HG02588 (cell line): Measurements from ENCODE around the gene ENDOU.

Experiments
- ATAC-seq: cut with Tn5 transposase; IDR thresholded peaks from one replicate; pipeline ENCODE4 v1.9.1; 2021; ENCODE audit warnings: mild to moderate bottlenecking, moderate library complexity; ENCODE audit not compliant: unreplicated experiment

The ENDOU gene

GRCh38 chr12:47757840-47758583 is 32.7 kb upstream of the ENDOU start:
- ATAC-seq = no peak

- ATAC-seq = no peak
These were observed 32.1 kb upstream of the ENDOU start for GRCh38 chr12:47757364-47757839.

- peak; percentile 71 for ATAC-seq
These were observed 30.6 kb upstream of the ENDOU start for GRCh38 chr12:47755655-47756562.

GRCh38 chr12:47754881-47755280 is 29.6 kb upstream of the ENDOU start:
- no peak for ATAC-seq

- no peak for ATAC-seq
These were observed 28.8 kb upstream of the ENDOU start for GRCh38 chr12:47754126-47754525.

DNA sequence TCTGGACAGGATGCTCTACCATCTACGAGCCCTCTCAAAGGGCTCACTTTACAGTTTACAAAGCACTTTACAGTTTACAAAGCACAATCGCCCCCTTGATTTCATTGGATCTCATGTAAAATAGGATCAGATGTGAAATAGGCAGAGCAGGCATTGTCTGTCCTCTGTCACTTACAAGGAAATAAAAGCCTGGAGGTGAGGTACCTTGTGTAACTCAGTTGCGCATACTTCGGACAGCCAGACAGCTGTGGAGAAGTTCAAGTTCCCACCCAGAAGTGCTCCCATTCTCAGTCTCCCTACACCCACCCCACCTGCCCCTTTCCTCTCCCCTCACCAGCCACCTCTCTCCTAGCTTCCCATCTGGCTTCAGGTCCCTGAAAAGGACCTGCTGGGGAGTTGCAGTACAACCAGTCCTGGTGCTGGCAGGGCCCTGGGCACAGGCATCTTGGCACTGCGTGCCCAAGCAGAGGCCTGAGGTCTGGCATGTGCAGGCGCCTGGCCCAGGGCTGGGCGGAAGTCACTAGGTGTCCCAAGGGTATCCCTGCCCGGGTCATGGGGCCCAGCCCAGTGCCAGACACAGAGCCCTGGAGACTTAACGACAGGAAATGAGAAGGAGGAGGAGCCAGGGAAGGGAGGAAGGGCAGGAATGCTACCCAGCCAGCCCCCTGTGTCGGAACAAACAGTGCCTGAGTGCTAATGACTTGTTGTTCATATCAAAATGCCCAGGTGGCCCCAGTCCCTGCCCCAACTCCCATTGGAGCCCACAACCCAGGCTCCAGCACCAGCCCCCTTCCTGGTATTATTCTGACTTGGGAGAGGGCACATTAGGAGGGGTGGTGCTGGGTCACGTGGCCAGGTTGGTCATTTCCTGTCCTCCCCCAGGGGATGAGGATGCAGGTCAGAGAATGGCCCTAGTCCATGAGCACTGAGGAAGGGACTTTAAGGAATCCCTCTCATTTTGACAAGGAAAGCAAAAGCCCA is 28.0 kb upstream of the ENDOU start:
- no peak for ATAC-seq

DNA sequence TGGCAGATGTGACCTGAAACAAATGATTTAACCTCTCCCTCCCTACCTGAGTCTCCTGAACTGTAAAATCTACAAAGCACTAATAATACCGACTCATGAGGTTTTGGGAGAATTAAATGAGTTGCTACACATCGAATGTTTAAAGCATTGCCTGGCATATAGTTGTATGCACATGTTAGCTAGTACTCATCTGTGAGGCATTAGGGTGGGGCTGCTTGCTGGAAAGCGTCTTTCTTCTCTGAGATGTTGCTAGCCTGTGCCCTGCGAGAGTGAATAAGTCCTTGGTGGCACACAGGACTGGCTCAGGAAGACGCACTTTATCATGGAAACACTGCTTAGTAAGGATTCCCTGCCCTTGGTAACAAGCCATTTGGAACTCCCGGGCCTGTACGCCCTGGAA is 27.3 kb upstream of the ENDOU start:
- ATAC-seq = no peak

- no peak for ATAC-seq
These were observed 26.8 kb upstream of the ENDOU start for GRCh38 chr12:47752121-47752520.

GRCh38 chr12:47751561-47751960 is 26.3 kb upstream of the ENDOU start:
- ATAC-seq = no peak

- no peak for ATAC-seq
These were observed 25.7 kb upstream of the ENDOU start for GRCh38 chr12:47750916-47751470.

DNA sequence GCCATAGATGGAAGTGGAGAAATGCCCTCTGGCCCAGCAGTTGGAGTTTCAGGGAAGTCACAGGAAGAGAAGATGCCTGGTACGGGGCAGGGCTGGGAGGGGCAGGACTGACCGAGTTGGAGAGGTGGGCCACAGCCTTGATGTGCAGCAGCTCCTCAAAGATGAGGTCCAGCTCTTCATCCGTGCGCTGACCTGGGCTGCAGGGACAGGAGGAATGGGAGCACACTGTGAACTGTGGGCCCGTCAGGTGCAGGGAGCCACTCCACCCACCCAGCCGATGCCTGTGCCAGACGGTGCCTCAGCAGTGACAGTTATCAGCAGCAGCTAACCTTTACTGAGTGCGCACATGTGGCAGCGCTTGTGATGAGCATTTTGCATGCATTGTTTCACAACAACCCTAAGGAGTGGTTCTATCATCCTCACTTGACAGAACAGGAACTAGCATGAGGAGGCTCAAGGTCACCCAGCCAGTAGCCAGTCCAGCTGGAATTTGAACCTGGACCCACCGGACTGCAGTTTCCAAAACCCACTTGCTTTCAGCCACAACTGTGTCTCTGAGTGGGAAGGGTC is 25.0 kb upstream of the ENDOU start:
- ATAC-seq = no peak

- no peak for ATAC-seq
These were observed 23.6 kb upstream of the ENDOU start for GRCh38 chr12:47748899-47749298.

DNA sequence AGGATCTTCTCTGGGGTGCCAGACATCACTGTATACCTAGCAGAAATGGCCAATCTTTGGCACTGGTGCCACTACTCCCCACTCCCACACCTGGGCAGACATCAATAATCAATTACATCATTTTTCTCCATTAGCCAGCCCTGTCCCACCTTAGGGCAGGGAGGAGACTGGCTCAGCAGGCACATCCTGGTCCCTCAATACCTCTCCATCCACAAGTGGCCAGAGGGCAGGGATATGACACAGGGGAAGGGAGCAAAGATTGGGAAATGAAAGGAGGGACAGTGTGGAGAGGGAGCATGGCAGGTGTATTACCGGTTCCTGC is 23.2 kb upstream of the ENDOU start:
- ATAC-seq = no peak

DNA sequence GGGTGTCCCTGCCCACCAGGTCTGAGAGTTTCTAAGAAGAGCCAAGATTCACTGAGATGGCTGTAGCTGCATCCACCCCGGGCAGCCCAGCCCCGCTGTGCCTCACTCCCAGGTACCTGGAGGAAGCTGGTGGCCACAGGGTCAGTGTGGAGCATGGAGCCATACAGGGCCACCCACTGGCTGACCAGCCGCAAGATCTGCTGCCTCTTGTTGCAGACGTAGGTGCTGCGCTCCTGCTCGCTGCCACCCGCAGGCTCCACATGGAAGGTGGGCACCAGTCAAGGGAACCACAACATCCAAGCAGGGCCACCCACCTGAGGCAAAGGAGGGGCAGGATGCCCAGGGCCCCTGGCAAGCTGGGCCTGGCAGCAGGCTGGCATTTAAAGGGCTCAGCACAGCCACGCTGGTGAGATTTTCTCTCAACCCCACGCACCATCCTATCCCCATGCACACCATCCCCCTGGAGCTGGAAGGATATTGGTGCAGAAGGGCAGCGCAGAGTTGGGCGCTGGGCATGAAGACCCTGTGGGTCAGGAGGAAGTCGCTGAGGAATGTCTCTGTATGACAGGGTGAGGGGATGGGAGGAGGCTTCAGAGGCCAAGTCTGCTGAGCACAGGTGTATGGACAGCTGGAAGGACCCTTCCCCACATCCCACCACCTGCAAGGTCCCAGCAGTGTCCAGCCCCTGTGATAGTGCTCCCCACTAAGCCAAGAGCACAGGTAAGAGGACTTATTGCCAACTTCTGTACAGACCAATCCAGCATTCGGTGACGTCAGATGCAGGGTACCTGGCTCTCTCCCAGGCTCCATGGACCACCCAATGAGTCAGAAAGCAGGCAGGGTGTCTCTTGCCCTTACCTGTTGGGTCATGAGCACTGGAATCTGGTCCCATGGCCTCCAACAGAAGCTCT is 22.6 kb upstream of the ENDOU start:
- no peak for ATAC-seq

DNA sequence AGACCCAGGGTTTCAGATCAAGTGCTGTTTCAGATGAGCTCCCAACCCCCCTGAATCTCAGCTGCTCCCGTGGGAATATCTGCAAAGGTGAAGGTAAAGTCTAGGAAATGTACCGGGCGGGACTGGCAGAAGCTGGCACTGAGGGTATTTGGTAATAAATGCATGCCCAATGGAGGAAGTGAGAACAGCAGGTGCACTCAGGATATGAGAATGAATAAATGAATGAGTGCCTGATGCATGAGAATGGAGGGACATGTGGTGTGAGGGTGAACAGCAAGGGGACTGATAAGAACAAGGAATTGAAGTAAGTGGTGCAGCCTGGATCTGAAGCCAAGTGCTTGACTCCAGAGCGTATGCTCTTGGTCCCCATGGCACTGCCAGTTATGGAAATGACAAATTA is 21.8 kb upstream of the ENDOU start:
- no peak for ATAC-seq

DNA sequence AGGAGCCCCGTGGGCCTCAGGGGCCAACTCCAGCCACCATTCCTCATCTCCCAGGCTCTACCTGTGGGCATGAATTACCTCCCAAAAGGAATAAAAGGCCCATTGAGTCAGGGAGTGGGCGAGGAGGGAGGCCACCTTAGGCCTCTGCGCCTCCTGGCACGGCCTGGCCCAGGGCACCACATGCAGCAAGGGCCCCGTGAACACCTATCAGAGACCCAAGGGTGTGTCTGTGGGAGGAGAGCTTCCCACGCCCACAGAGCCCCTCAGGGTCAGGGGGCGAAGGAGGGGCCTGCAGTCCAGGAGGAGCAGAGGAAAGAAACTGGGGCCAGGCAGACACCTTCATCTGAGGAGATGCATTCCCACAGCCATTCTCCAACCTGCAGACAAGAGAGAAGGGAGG is 21.2 kb upstream of the ENDOU start:
- no peak for ATAC-seq

DNA sequence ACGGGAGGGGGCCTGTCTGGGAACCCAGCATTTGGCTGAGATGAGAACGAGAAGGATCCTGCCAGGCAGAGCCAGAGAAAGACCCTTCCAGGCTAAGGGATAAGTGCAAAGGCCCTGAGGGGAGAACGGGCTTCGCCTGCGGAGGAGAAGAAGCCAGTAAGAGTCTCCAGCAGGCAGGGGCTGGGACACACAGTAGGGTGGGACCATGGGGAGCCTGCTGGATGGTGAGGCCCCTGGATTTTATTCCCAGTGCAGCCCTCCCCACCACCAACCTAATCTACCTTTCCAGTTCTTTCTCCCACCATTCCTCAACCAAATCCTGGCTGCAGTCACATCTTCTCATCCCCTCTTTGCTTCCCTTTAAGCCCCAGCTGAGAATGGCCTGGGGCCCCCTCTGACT is 20.8 kb upstream of the ENDOU start:
- ATAC-seq = no peak

GRCh38 chr12:47745485-47746041 is 20.3 kb upstream of the ENDOU start:
- ATAC-seq = no peak
